ENCODE data around the gene NLGN2.

Gene NLGN2

DNA sequence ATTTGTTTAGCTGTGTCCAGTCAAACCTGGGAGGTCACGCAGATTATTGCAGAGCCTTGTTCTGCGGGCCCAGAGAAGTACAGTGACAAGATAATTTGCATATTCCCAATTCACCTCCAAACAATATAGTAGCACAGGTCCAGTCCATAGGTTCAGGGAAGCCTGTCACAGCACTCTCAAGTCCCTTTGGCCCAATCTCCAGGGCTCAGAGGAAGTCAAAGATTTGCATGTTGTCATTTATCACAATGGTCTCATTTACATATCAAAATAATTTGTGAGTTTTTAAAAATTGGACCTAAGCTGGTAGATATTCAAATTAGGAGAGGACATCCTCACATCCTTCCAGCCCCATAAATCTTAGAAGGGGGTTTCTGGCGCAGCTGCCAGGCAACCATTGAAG is 59.9 kb downstream of the NLGN2 start:
- no peak for DNase-seq

DNA sequence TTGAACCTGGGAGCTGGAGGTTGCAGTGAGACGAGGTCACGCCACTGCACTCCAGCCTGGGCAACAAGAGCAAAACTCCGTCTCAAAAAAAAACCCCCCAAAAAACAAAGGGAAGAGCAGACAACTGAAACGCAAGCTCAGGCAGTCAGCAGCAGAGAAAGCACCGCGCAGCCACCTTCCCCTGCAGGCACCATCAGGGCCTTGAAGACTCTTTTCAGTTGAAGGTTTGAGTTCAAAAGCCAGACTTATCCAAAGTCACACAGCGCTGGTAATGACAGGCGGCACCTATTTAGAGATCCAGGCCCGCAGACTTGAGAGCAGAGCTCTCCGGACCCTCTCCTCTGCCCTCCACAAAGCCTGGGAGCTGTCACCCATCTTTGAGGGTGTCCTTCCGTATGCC is 60.6 kb downstream of the NLGN2 start:
- DNase-seq, result no peak

DNA sequence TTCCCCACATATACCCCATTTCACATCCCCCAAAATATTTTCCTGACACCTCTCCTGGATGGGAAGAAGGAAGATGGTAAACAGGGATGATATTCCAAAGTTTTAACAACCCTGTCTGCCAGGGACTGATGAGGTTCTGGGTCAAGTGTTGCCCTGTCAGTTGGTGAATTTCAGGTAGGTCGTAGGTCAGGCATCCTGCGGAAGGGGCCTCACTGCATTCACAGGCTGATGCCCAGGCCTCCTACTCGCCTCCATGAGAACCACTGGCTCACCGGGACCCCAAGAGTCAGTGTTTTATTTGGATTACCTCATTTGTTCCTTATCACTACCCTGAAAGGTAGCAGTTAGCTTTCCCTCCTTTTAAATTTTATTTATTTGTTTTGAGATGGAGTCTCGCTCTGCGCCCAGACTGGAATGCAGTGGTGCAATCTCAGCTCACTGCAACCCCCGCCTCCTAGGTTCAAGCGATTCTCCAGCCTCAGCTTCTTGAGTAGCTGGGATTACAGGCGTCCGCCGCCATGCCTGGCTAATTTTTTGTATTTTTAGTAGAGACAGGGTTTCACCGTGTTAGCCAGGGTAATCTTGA is 61.3 kb downstream of the NLGN2 start:
- no peak for DNase-seq
